ENCODE data around the gene NUCB1. TPM values are rescaled to one million over a fixed set of nuclear protein-coding genes. Genes with fewer than 3 reads are reported as not detected.
A peak's percentile ranks its signal among the peaks of the same experiment; 100 is the strongest.

The NUCB1 gene
- total RNA-seq, 1 donor from 2014 or later: 126 TPM

DNA sequence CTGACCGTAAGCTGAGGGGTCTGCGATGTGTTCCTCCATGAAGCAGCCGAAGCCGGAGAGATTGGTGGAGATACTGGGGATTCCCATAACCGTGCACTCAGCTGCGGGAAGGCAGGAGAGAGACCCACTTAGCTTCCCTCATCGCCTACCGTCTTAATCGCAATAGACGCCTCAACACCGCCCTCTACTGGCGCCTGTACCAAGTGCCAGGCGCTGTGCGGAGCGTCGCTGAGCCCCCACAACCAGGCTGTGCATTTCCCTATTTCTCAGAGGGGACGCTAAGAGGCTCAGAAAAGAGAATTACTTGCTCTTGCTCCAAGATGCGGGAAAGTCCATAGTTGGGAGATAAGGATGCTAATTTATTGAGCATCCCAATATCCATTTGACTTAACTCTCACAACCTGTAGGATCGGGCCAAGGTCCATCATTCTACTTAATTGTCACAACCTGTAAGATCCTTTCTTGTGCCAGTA is 70.8 kb downstream of the NUCB1 start:
- ChIA-PET CTCF (interaction anchor here (0.6 to 5.6 kb wide), 28 partner anchors 9 to 245 kb away, joined by 3 to 49 read pairs (median 6); partner anchors contain the start of genes BAX, GYS1, HSD17B14 and NUCB1), POLR2A (interaction anchor here (0.5 to 8.1 kb wide), 15 partner anchors 8 to 1872 kb away, joined by 3 to 179 read pairs (median 8); partner anchors contain the start of genes CA11, GYS1, HSD17B14 and PPP1R15A)
- H3K4me1 Mint-ChIP-seq: peaks cover 30% of the 10 kb centered on the region
- no peaks in the 10 kb centered on the region for H3K9me3 Mint-ChIP-seq
- H3K36me3 Mint-ChIP-seq (ENCODE audit: low read depth): peaks cover 52% of the 10 kb centered on the region
- no peak overlapping the region for H3K4me3 Mint-ChIP-seq
- intact Hi-C loops (cut with micrococcal nuclease): loop anchor here (1.0 to 2.0 kb wide), 5 partner anchors 22 to 183 kb away; partner anchors contain the start of genes GYS1 and RUVBL2
- ATAC-seq (ENCODE audit: low read depth): peak; percentile 91
- TF ChIP-seq, protein P1, sequence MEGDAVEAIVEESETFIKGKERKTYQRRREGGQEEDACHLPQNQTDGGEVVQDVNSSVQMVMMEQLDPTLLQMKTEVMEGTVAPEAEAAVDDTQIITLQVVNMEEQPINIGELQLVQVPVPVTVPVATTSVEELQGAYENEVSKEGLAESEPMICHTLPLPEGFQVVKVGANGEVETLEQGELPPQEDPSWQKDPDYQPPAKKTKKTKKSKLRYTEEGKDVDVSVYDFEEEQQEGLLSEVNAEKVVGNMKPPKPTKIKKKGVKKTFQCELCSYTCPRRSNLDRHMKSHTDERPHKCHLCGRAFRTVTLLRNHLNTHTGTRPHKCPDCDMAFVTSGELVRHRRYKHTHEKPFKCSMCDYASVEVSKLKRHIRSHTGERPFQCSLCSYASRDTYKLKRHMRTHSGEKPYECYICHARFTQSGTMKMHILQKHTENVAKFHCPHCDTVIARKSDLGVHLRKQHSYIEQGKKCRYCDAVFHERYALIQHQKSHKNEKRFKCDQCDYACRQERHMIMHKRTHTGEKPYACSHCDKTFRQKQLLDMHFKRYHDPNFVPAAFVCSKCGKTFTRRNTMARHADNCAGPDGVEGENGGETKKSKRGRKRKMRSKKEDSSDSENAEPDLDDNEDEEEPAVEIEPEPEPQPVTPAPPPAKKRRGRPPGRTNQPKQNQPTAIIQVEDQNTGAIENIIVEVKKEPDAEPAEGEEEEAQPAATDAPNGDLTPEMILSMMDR (IDR thresholded peaks at IDR 0.05): peak; percentile 97
- no peaks in the 10 kb centered on the region for H3K27me3 Mint-ChIP-seq
- DNase-seq: peak; percentile 79
- H3K27ac Mint-ChIP-seq: peak overlapping the region; percentile 46

Other genes with a start within 250 kb of the NUCB1 start
- gene NTN5, start 227.3 kb upstream of the NUCB1 start, total RNA-seq: 0.54 and 0.71 TPM in 2 replicates
- not detected in 2 replicates for gene FUT2, start 204.3 kb upstream of the NUCB1 start, total RNA-seq
- 0.37 and 0.78 TPM in 2 replicates for gene MAMSTR, start 180.6 kb upstream of the NUCB1 start, total RNA-seq
- 0.07 and 0.12 TPM in 2 replicates for gene RASIP1, start 159.7 kb upstream of the NUCB1 start, total RNA-seq
- not detected in 2 replicates for gene IZUMO1, start 153.4 kb upstream of the NUCB1 start, total RNA-seq
- not detected in 2 replicates for gene FUT1, start 147.7 kb upstream of the NUCB1 start, total RNA-seq
- not detected in 2 replicates for gene FGF21, start 144.8 kb upstream of the NUCB1 start, total RNA-seq
- gene BCAT2, start 89.3 kb upstream of the NUCB1 start, total RNA-seq: 44.0 and 47.8 TPM in 2 replicates
- gene HSD17B14, start 63.8 kb upstream of the NUCB1 start, total RNA-seq: 2.6 and 2.8 TPM in 2 replicates
- gene PLEKHA4, start 31.7 kb upstream of the NUCB1 start, total RNA-seq: 5.7 and 6.4 TPM in 2 replicates
- gene PPP1R15A, start 27.9 kb upstream of the NUCB1 start, total RNA-seq: 115 and 123 TPM in 2 replicates
- not detected in 2 replicates for gene TULP2, start 1.6 kb upstream of the NUCB1 start, total RNA-seq
- not detected in 2 replicates for gene DHDH, start 33.4 kb downstream of the NUCB1 start, total RNA-seq
- gene BAX, start 54.6 kb downstream of the NUCB1 start, total RNA-seq: 111 and 129 TPM in 2 replicates
- gene FTL, start 65.0 kb downstream of the NUCB1 start, total RNA-seq: 888 and 935 TPM in 2 replicates
- 50.7 and 52.7 TPM in 2 replicates for gene GYS1, start 93.0 kb downstream of the NUCB1 start, total RNA-seq
- gene RUVBL2, start 93.6 kb downstream of the NUCB1 start, total RNA-seq: 75.6 and 79.4 TPM in 2 replicates
- not detected in 2 replicates for gene LHB, start 116.8 kb downstream of the NUCB1 start, total RNA-seq
- not detected in 2 replicates for gene CGB3, start 124.0 kb downstream of the NUCB1 start, total RNA-seq
- not detected in 2 replicates for gene CGB2, start 131.6 kb downstream of the NUCB1 start, total RNA-seq
- not detected in 2 replicates for gene CGB1, start 136.6 kb downstream of the NUCB1 start, total RNA-seq
- not detected in 2 replicates for gene CGB5, start 143.5 kb downstream of the NUCB1 start, total RNA-seq
- gene CGB8, start 148.8 kb downstream of the NUCB1 start, total RNA-seq: not detected in 2 replicates
- not detected in 2 replicates for gene CGB7, start 157.4 kb downstream of the NUCB1 start, total RNA-seq
- gene NTF4, start 164.5 kb downstream of the NUCB1 start, total RNA-seq: not detected in 2 replicates
- not detected in 2 replicates for gene KCNA7, start 172.4 kb downstream of the NUCB1 start, total RNA-seq
- 268 and 298 TPM in 2 replicates for gene SNRNP70, start 185.1 kb downstream of the NUCB1 start, total RNA-seq
- gene LIN7B, start 214.1 kb downstream of the NUCB1 start, total RNA-seq: 3.6 and 4.4 TPM in 2 replicates
- 0.98 and 1.0 TPM in 2 replicates for gene C19orf73, start 218.8 kb downstream of the NUCB1 start, total RNA-seq
- gene PPFIA3, start 219.2 kb downstream of the NUCB1 start, total RNA-seq: 1.2 and 3.6 TPM in 2 replicates

All from activated B cell treated with CpG ODN at 0.5 μM for 24 hours (primary cell).